ENCODE results near the gene BICDL2. TPM values are rescaled to one million over a fixed set of nuclear protein-coding genes. Genes with fewer than 3 reads are reported as not detected.

BICDL2 gene
- not detected in 2 replicates for total RNA-seq

GRCh38 chr16:3036726-3037315 lies at the start of gene BICDL2:
BICDL2 (minus strand) TSS chr16:3036944; CDS start chr16:3035496, 1,448 bp downstream.

GRCh38 chr16:3065069-3065741 lies 28.5 kb upstream of the BICDL2 start, which contains the start of gene IL32:
IL32 (plus strand) TSS chr16:3065640; CDS start chr16:3065812, 172 bp downstream.

GRCh38 chr16:3045758-3046640 lies 9.3 kb upstream of the BICDL2 start, which contains the start of gene MMP25:
MMP25 (plus strand) TSS chr16:3046561; CDS start chr16:3046918, 357 bp downstream.

GRCh38 chr16:3023669-3024478 lies 12.9 kb downstream of the BICDL2 start, which contains the start of the genes HCFC1R1 and THOC6:
HCFC1R1 (minus strand) TSS chr16:3023942; CDS start chr16:3023941, 1 bp downstream.
THOC6 (plus strand) TSS chr16:3024035; CDS start chr16:3024327, 292 bp downstream.

GRCh38 chr16:3020247-3020603 lies 16.5 kb downstream of the BICDL2 start, which contains the start of gene TNFRSF12A:
TNFRSF12A (plus strand) TSS chr16:3020368; CDS start chr16:3020398, 30 bp downstream.

GRCh38 chr16:3017794-3018506 lies 18.8 kb downstream of the BICDL2 start, which contains the start of gene CLDN6:
CLDN6 (minus strand) TSS chr16:3018183; CDS start chr16:3016021, 2,162 bp downstream.

GRCh38 chr16:3012828-3013420 lies 23.8 kb downstream of the BICDL2 start, which contains the start of gene CLDN9:
CLDN9 (plus strand) TSS chr16:3012923; CDS start chr16:3013363, 440 bp downstream.

GRCh38 chr16:2980227-2981176 lies 56.2 kb downstream of the BICDL2 start, which contains the start of gene PKMYT1:
PKMYT1 (minus strand) TSS chr16:2980446; CDS start chr16:2979657, 789 bp downstream.

Other genes starting within 250 kb of the BICDL2 start
- gene PRSS33, start 249.4 kb downstream of the BICDL2 start, total RNA-seq: not detected in 2 replicates
- not detected in 2 replicates for gene PRSS41, start 238.5 kb downstream of the BICDL2 start, total RNA-seq
- gene PRSS21, start 219.7 kb downstream of the BICDL2 start, total RNA-seq: 5.5 TPM in 1 of 2 replicates, not detected in the other
- gene ZG16B, start 206.6 kb downstream of the BICDL2 start, total RNA-seq: not detected in 2 replicates
- gene PRSS22, start 178.8 kb downstream of the BICDL2 start, total RNA-seq: not detected in 2 replicates
- gene FLYWCH2, start 153.7 kb downstream of the BICDL2 start, total RNA-seq: 77.8 and 89.9 TPM in 2 replicates
- gene FLYWCH1, start 125.0 kb downstream of the BICDL2 start, total RNA-seq: 45.8 and 46.1 TPM in 2 replicates
- under 0.01 TPM in 1 of 2 replicates, not detected in the other for gene KREMEN2, start 72.7 kb downstream of the BICDL2 start, total RNA-seq
- 7.1 and 14.1 TPM in 2 replicates for gene PAQR4, start 67.6 kb downstream of the BICDL2 start, total RNA-seq
- 13.3 and 24.8 TPM in 2 replicates for gene PKMYT1, start 56.5 kb downstream of the BICDL2 start, total RNA-seq
- not detected in 2 replicates for gene CLDN9, start 24.0 kb downstream of the BICDL2 start, total RNA-seq
- not detected in 2 replicates for gene CLDN6, start 18.8 kb downstream of the BICDL2 start, total RNA-seq
- gene TNFRSF12A, start 16.6 kb downstream of the BICDL2 start, total RNA-seq: 236 and 323 TPM in 2 replicates
- 23.1 and 24.1 TPM in 2 replicates for gene HCFC1R1, start 13.0 kb downstream of the BICDL2 start, total RNA-seq
- 25.3 and 28.3 TPM in 2 replicates for gene THOC6, start 12.9 kb downstream of the BICDL2 start, total RNA-seq
- not detected in 2 replicates for gene MMP25, start 9.6 kb upstream of the BICDL2 start, total RNA-seq
- 23.6 and 27.3 TPM in 2 replicates for gene IL32, start 28.7 kb upstream of the BICDL2 start, total RNA-seq
- gene ZSCAN10, start 62.4 kb upstream of the BICDL2 start, total RNA-seq: not detected in 2 replicates
- gene ZNF205, start 75.6 kb upstream of the BICDL2 start, total RNA-seq: 11.7 and 17.3 TPM in 2 replicates
- gene ZNF213, start 98.1 kb upstream of the BICDL2 start, total RNA-seq: 2.9 and 3.7 TPM in 2 replicates
- gene OR1F1, start 151.3 kb upstream of the BICDL2 start, total RNA-seq: not detected in 2 replicates
- gene ZNF200, start 198.2 kb upstream of the BICDL2 start, total RNA-seq: 1.2 and 2.7 TPM in 2 replicates
- gene MEFV, start 219.7 kb upstream of the BICDL2 start, total RNA-seq: 0.53 and 1.2 TPM in 2 replicates
- gene ZNF263, start 246.5 kb upstream of the BICDL2 start, total RNA-seq: 27.1 and 32.0 TPM in 2 replicates